PC-3 (cell line): ENCODE measurements around the gene EPS8. TPM values are rescaled to one million over a fixed set of nuclear protein-coding genes. Genes with fewer than 3 reads are reported as not detected.

Source experiments
- ATAC-seq: fragments of 200-7000 bp; cut with Tn5 transposase; 2 replicates; pipeline ENCODE4 v1.9.1; 2020; ENCODE audit warnings: mild to moderate bottlenecking, moderate library complexity
- BruUV-seq: library from RNA; stranded (reverse); fragments of 400-500 nt; replicated peaks from 2 replicates; lab custom pipeline; 2021; lab: Mats Ljungman, UMichigan
- CTCF ChIA-PET: fragments of 300-600 bp; sonication (Branson Sonifier 250); formaldehyde crosslinking; loops from one replicate; lab custom pipeline; 2022; ENCODE audit warnings: antibody characterized with exemption; lab: Charles Lee
- POLR2A ChIA-PET: fragments of 300-600 bp; sonication (Branson Sonifier 250); formaldehyde crosslinking; loops from one replicate; lab custom pipeline; 2022; ENCODE audit warnings: antibody characterized with exemption; ENCODE audit not compliant: unreplicated experiment; lab: Charles Lee
- DNase-seq: peaks from one replicate; pipeline ENCODE4 v3.0.0-alpha.2; 2015
- H2AFZ ChIP-seq: fragments of 300-600 bp; sonication (generic); 2 replicates; pipeline ENCODE4 v1.6.0; 2016; ENCODE audit warnings: antibody characterized with exemption, low read length
- H3F3A ChIP-seq: fragments of 300-600 bp; sonication (generic); one replicate; pipeline ENCODE4 v1.6.0; 2017; ENCODE audit warnings: antibody characterized with exemption, low read length, control low read depth, mild to moderate bottlenecking; ENCODE audit not compliant: unreplicated experiment
- H3K27ac ChIP-seq: fragments of 300-600 bp; sonication (generic); 2 replicates; pipeline ENCODE4 v1.5.1; 2016; ENCODE audit warnings: mild to moderate bottlenecking, low read length
- H3K27me3 ChIP-seq: fragments of 300-600 bp; sonication (generic); 2 replicates; pipeline ENCODE4 v1.6.1; 2016; ENCODE audit warnings: low read length, mixed read lengths
- H3K36me3 ChIP-seq: fragments of 300-600 bp; sonication (generic); 2 replicates; pipeline ENCODE4 v1.6.1; 2016; ENCODE audit warnings: low read depth, mixed run types, low read length, mixed read lengths
- H3K4me1 ChIP-seq: fragments of 300-600 bp; sonication (generic); 2 replicates; pipeline ENCODE4 v1.5.1; 2016; ENCODE audit warnings: low read length; ENCODE audit not compliant: insufficient read depth
- H3K4me2 ChIP-seq: fragments of 300-600 bp; sonication (generic); 2 replicates; pipeline ENCODE4 v1.6.0; 2016; ENCODE audit warnings: low read length
- H3K4me3 ChIP-seq: fragments of 300-600 bp; sonication (generic); 2 replicates; pipeline ENCODE4 v1.5.1; 2016; ENCODE audit warnings: mild to moderate bottlenecking, low read length, mixed read lengths
- H3K79me2 ChIP-seq: fragments of 300-600 bp; sonication (generic); 2 replicates; pipeline ENCODE4 v1.6.1; 2017; ENCODE audit warnings: low read length, mixed read lengths
- H3K9ac ChIP-seq: fragments of 300-600 bp; sonication (generic); 2 replicates; pipeline ENCODE4 v1.6.0; 2016; ENCODE audit warnings: mild to moderate bottlenecking, low read length
- H3K9me2 ChIP-seq: fragments of 300-600 bp; sonication (generic); replicated peaks from 2 replicates; pipeline ENCODE4 v1.6.1; 2016; ENCODE audit warnings: mixed run types, low read length, mixed read lengths
- H3K9me3 ChIP-seq: fragments of 300-600 bp; sonication (generic); 2 replicates; pipeline ENCODE4 v1.6.1; 2016; ENCODE audit warnings: low read length, mixed read lengths
- H4K20me1 ChIP-seq: fragments of 300-600 bp; sonication (generic); 2 replicates; pipeline ENCODE4 v1.6.1; 2016; ENCODE audit warnings: low read length, mixed read lengths
- EZH2 ChIP-seq: fragments of 300-600 bp; sonication (generic); IDR thresholded peaks from one replicate; pipeline ENCODE4 v1.6.1; 2017; ENCODE audit warnings: antibody characterized with exemption, mild to moderate bottlenecking, low read length; ENCODE audit not compliant: unreplicated experiment
- EZH2phosphoT487 ChIP-seq: fragments of 300-600 bp; sonication (generic); IDR thresholded peaks from 2 replicates; pipeline ENCODE4 v1.6.1; 2018; ENCODE audit warnings: mild to moderate bottlenecking, antibody characterized with exemption, low read length, borderline replicate concordance
- intact Hi-C: fragments of 100-400 bp; cut with micrococcal nuclease; formaldehyde crosslinking; loops from 2 replicates; pipeline ENCODE4 v1.9.0; 2023
- total RNA-seq: library from RNA; depleted of rRNA; stranded (reverse); fragments of >200 nt; gene quantifications from 2 replicates; pipeline ENCODE4 v1.2.3, GENCODE V29; 2014
- TF ChIP-seq, protein P1 (sequence below): fragments of 300-600 bp; sonication (generic); conservative IDR thresholded peaks from 2 replicates; pipeline ENCODE4 v1.5.1; 2017; ENCODE audit warnings: antibody characterized with exemption, low read depth, mild to moderate bottlenecking, low read length

Gene EPS8
- total RNA-seq, 1 experiment from 2014 or later: 47.4 TPM

GRCh38 chr12:15794196-15794595 is 5.0 kb upstream of the EPS8 start:
- CTCF ChIA-PET: no interaction called here
- Histone ChIP-seq H3K9me3 (no peaks in the 10 kb centered on the region), H2AFZ (no peak overlapping the region), H4K20me1 (no peaks in the 10 kb centered on the region), H3K36me3 (no peaks in the 10 kb centered on the region), H3K4me2 (no peak overlapping the region), H3K27ac (no peak overlapping the region), H3F3A (no peaks in the 10 kb centered on the region), H3K4me3 (no peak overlapping the region), H3K27me3 (no peaks in the 10 kb centered on the region), H3K79me2 (no peaks in the 10 kb centered on the region), H3K4me1 (peaks cover 30% of the 10 kb centered on the region), H3K9ac (no peak overlapping the region), H3K9me2 (no peaks in the 10 kb centered on the region)
- intact Hi-C loops: no loop called here
- ATAC-seq (no peak), DNase-seq (no peak)
- no TSS peak for BruUV-seq
- TF ChIP-seq EZH2 (no peak), EZH2phosphoT487 (no peak)
- TF ChIP-seq, protein P1, sequence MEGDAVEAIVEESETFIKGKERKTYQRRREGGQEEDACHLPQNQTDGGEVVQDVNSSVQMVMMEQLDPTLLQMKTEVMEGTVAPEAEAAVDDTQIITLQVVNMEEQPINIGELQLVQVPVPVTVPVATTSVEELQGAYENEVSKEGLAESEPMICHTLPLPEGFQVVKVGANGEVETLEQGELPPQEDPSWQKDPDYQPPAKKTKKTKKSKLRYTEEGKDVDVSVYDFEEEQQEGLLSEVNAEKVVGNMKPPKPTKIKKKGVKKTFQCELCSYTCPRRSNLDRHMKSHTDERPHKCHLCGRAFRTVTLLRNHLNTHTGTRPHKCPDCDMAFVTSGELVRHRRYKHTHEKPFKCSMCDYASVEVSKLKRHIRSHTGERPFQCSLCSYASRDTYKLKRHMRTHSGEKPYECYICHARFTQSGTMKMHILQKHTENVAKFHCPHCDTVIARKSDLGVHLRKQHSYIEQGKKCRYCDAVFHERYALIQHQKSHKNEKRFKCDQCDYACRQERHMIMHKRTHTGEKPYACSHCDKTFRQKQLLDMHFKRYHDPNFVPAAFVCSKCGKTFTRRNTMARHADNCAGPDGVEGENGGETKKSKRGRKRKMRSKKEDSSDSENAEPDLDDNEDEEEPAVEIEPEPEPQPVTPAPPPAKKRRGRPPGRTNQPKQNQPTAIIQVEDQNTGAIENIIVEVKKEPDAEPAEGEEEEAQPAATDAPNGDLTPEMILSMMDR: no peak
- POLR2A ChIA-PET: no interaction called here

DNA sequence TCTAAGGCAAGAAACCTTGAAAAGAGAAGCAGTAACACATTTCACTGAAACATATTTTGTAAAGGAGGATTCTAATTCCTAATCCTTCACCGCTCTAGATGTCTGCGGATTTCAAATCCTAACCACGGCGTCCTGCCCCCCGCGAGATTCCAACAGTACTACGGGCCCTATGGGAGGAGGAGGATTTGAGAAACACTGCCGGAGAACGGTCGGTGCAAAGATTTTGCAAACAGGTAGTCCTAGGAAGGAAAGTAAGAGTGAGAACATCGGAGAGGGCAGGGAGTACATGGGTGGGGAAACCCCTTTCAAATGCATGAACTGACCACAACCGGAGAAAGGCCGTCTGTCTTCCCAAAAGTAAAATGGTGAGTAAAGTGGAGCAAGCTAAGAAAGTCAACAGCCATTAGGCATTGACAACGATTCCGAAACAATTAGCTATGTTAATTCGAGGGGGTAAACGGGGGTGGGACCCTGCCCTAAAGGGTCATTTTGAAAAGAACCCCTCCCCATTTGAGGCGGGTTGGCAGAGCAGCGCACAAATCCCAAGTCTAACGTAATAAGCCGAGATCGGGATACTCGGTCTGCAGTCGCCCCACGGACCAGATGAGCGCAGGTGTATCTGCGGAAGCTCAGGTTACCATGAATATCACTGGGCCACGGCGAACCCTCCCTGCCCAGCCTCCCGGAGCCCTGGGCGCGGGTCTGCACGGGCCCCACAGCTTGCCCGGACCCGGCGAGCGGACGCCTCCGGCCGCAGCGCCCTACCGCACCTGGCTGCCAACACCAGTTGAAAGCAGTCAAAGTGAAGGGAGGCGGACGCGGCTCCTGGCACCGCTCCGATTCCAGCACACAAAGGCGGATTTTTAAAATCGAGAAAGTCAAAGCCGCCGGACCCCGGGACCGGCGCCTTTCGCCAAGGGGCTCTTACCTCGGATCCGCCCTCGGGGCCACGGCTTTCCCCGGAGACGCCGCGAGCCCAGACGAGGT is 662 bp downstream of the EPS8 start:
- H3K4me3 ChIP-seq: peak overlapping the region; percentile 85
- CTCF ChIA-PET: interaction anchor here (0.7 to 1.1 kb wide), 2 partner anchors 60 to 152 kb away, joined by 3 read pairs; no protein-coding TSS in a partner anchor
- peaks cover 53% of the 10 kb centered on the region for H3K79me2 ChIP-seq
- POLR2A ChIA-PET: interaction anchor here (0.6 to 0.7 kb wide), 2 partner anchors 12 to 985 kb away, joined by 3 to 4 read pairs; partner anchors contain the start of genes C12orf60 and WBP11
- H4K20me1 ChIP-seq: peaks cover 28% of the 10 kb centered on the region
- no peak for TF ChIP-seq EZH2phosphoT487
- TF ChIP-seq EZH2: no peak
- TF ChIP-seq, protein P1: no peak
- intact Hi-C loops: loop anchor here (2.0 to 5.0 kb wide), 3 partner anchors 30 to 88 kb away; no protein-coding TSS in a partner anchor
- peak; percentile 51 for ATAC-seq
- no peaks in the 10 kb centered on the region for H3K9me2 ChIP-seq
- H3K4me2 ChIP-seq: peak overlapping the region; percentile 91
- H2AFZ ChIP-seq: peak overlapping the region; percentile 22; the same call in 1 of the 2 replicates
- peak overlapping the region; percentile 79 for H3K27ac ChIP-seq
- peaks cover 14% of the 10 kb centered on the region for H3K36me3 ChIP-seq
- peaks cover 19% of the 10 kb centered on the region for H3K4me1 ChIP-seq
- H3F3A ChIP-seq: no peaks in the 10 kb centered on the region
- H3K9me3 ChIP-seq: no peaks in the 10 kb centered on the region
- BruUV-seq: no TSS peak
- H3K27me3 ChIP-seq: no peaks in the 10 kb centered on the region
- peak; percentile 47 for DNase-seq
- peak overlapping the region; percentile 94 for H3K9ac ChIP-seq
